GM23338 (cell line): ENCODE data around the gene CPNE8. TPM values are rescaled to one million over a fixed set of nuclear protein-coding genes. Genes with fewer than 3 reads are reported as not detected.
A peak's percentile ranks its signal among the peaks of the same experiment; 100 is the strongest.

Experiments
- ATAC-seq: fragments of 200-7000 bp; cut with Tn5 transposase; 3 replicates; pipeline ENCODE4 v1.9.1; 2020
- DNase-seq: peaks from one replicate; pipeline ENCODE4 v3.0.0-alpha.2; 2015; ENCODE audit warnings: low spot score
- H2AFZ ChIP-seq: fragments of 200-600 bp; sonication (generic); 2 replicates; pipeline ENCODE4 v1.8.0; 2016; ENCODE audit warnings: antibody characterized with exemption, mild to moderate bottlenecking, moderate library complexity
- H3F3A ChIP-seq: fragments of 200-600 bp; sonication (generic); replicated peaks from 2 replicates; pipeline ENCODE4 v1.8.0; 2017; ENCODE audit warnings: antibody characterized with exemption, mixed run types, low read depth
- H3K27ac ChIP-seq: fragments of 200-600 bp; sonication (generic); 2 replicates; pipeline ENCODE4 v1.6.1; 2016; ENCODE audit warnings: low read depth
- H3K27me3 ChIP-seq: fragments of 200-600 bp; sonication (generic); 2 replicates; pipeline ENCODE4 v1.8.0; 2016; ENCODE audit warnings: mild to moderate bottlenecking, mixed run types, moderate library complexity; ENCODE audit not compliant: insufficient read depth
- H3K36me3 ChIP-seq: fragments of 200-600 bp; sonication (generic); 2 replicates; pipeline ENCODE4 v1.8.0; 2016; ENCODE audit warnings: mild to moderate bottlenecking; ENCODE audit not compliant: insufficient read depth
- H3K4me1 ChIP-seq: fragments of 200-600 bp; sonication (generic); 2 replicates; pipeline ENCODE4 v1.8.0; 2016; ENCODE audit warnings: mild to moderate bottlenecking, moderate library complexity; ENCODE audit not compliant: insufficient read depth
- H3K4me2 ChIP-seq: fragments of 200-600 bp; sonication (generic); 2 replicates; pipeline ENCODE4 v1.7.1; 2017; ENCODE audit warnings: mixed run types
- H3K4me3 ChIP-seq: fragments of 200-600 bp; sonication (generic); 2 replicates; pipeline ENCODE4 v1.6.1; 2016; ENCODE audit warnings: mixed run types
- H3K79me2 ChIP-seq: fragments of 200-600 bp; sonication (generic); replicated peaks from 2 replicates; pipeline ENCODE4 v1.8.0; 2017; ENCODE audit warnings: mild to moderate bottlenecking; ENCODE audit not compliant: insufficient read depth
- H3K9me2 ChIP-seq: fragments of 200-600 bp; sonication (generic); 2 replicates; pipeline ENCODE4 v1.8.0; 2017; ENCODE audit not compliant: insufficient read depth
- H4K20me1 ChIP-seq: fragments of 200-600 bp; sonication (generic); replicated peaks from 2 replicates; pipeline ENCODE4 v1.8.0; 2017; ENCODE audit warnings: mild to moderate bottlenecking; ENCODE audit not compliant: insufficient read depth
- H3K27ac Mint-ChIP-seq: 2 replicates; pipeline ENCODE4 v1.8.0; 2020; ENCODE audit warnings: inconsistent platforms, mild to moderate bottlenecking, moderate library complexity, mixed read lengths
- H3K27me3 Mint-ChIP-seq: 3 replicates; pipeline ENCODE4 v1.8.0; 2022; ENCODE audit warnings: low read depth, mild to moderate bottlenecking, moderate library complexity, mixed read lengths, inconsistent platforms; ENCODE audit not compliant: insufficient read depth, poor library complexity
- H3K36me3 Mint-ChIP-seq: 3 replicates; pipeline ENCODE4 v1.8.0; 2021; ENCODE audit warnings: low read depth, mild to moderate bottlenecking, inconsistent platforms, moderate library complexity, mixed read lengths
- H3K4me1 Mint-ChIP-seq: 3 replicates; pipeline ENCODE4 v1.8.0; 2020; ENCODE audit warnings: mild to moderate bottlenecking, inconsistent platforms, mixed read lengths
- H3K4me3 Mint-ChIP-seq: 3 replicates; pipeline ENCODE4 v1.8.0; 2021; ENCODE audit warnings: moderate library complexity, mild to moderate bottlenecking, inconsistent platforms, mixed read lengths
- H3K9me3 Mint-ChIP-seq: 3 replicates; pipeline ENCODE4 v1.8.0; 2020; ENCODE audit warnings: moderate library complexity, mild to moderate bottlenecking, inconsistent platforms, mixed read lengths
- CREB1 ChIP-seq: fragments of 250-450 bp; sonication (Bioruptor Pico); IDR thresholded peaks from 2 replicates; pipeline ENCODE4 v1.5.0; 2020; ENCODE audit warnings: low read depth, mild to moderate bottlenecking, moderate library complexity
- CTCF ChIP-seq, 2 experiments: fragments of 200-600 bp in 1 of 2; sonication (generic) in 1 of 2; conservative IDR thresholded peaks; 2 replicates each; pipeline versions ENCODE4 v1.5.1 to v1.6.1; 2016 to 2017; ENCODE audit warnings: antibody characterized with exemption in 2 of 2, low read depth in 2 of 2, mild to moderate bottlenecking in 2 of 2, moderate library complexity in 1 of 2
- ETS1 ChIP-seq: IDR thresholded peaks from 2 replicates; pipeline ENCODE4 v1.6.1; 2016; ENCODE audit warnings: antibody characterized with exemption
- EZH2 ChIP-seq: fragments of 200-600 bp; sonication (generic); IDR thresholded peaks from one replicate; pipeline ENCODE4 v1.8.0; 2017; ENCODE audit warnings: antibody characterized with exemption, mild to moderate bottlenecking, low read depth; ENCODE audit not compliant: unreplicated experiment
- JUNB ChIP-seq: IDR thresholded peaks from one replicate; pipeline ENCODE4 v1.6.1; 2016; ENCODE audit warnings: antibody characterized with exemption; ENCODE audit not compliant: unreplicated experiment
- POLR2AphosphoS5 ChIP-seq: IDR thresholded peaks from 2 replicates; pipeline ENCODE4 v1.6.1; 2016; ENCODE audit warnings: antibody characterized with exemption, low read depth
- STAT1 ChIP-seq: IDR thresholded peaks from one replicate; pipeline ENCODE4 v1.6.1; 2016; ENCODE audit warnings: antibody characterized with exemption; ENCODE audit not compliant: unreplicated experiment
- ZNF114 ChIP-seq: fragments of 250-450 bp; sonication (Bioruptor Pico); IDR thresholded peaks from 2 replicates; pipeline ENCODE4 v1.5.0; 2020; ENCODE audit warnings: mild to moderate bottlenecking, moderate library complexity
- ZNF331 ChIP-seq: fragments of 250-450 bp; sonication (Bioruptor Pico); IDR thresholded peaks from 2 replicates; pipeline ENCODE4 v1.5.0; 2020; ENCODE audit warnings: low read depth, mild to moderate bottlenecking, moderate library complexity
- polyA plus RNA-seq: library from polyadenylated mRNA; unstranded; fragments of >200 nt; fragmentation: Nextera tagmentation; extraction: Ambion mirVana; gene quantifications from 2 replicates; pipeline ENCODE4 v1.2.1, GENCODE V29; 2016
- total RNA-seq: library from RNA; depleted of rRNA; stranded (reverse); fragments of >200 nt; shearing (Covaris generic); gene quantifications from 2 replicates; pipeline ENCODE4 v1.2.3, GENCODE V29; 2014
- TF ChIP-seq, protein P1 (sequence below): fragments of 250-450 bp; sonication (Bioruptor Pico); IDR thresholded peaks from 2 replicates; pipeline ENCODE4 v1.5.0; 2020; ENCODE audit warnings: mild to moderate bottlenecking, moderate library complexity

Gene CPNE8
- total and polyA plus RNA-seq, 2 experiments from 2014 or later, result 8.7 to 10.1 TPM

DNA sequence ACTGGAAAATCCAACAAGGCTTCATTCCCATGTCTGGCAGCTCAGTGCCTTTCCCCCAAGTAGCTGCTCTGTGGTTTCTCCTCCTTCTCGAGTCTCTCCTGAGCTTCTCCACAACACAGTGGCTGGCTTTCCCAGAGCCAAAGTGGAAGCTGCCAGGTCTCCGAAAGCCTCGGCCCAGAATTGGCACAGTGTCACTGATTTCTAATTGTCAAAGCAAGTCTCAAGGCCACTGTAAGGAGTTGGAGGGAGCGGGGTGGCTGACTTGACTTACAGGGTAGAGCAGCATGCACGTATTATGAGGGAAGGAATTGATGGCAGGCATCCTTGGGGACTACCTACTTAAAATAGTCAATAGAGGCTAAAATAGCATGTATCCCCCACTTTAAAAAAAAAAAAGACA is 6.7 kb upstream of the CPNE8 start (continued):
- TF ChIP-seq, protein P1, sequence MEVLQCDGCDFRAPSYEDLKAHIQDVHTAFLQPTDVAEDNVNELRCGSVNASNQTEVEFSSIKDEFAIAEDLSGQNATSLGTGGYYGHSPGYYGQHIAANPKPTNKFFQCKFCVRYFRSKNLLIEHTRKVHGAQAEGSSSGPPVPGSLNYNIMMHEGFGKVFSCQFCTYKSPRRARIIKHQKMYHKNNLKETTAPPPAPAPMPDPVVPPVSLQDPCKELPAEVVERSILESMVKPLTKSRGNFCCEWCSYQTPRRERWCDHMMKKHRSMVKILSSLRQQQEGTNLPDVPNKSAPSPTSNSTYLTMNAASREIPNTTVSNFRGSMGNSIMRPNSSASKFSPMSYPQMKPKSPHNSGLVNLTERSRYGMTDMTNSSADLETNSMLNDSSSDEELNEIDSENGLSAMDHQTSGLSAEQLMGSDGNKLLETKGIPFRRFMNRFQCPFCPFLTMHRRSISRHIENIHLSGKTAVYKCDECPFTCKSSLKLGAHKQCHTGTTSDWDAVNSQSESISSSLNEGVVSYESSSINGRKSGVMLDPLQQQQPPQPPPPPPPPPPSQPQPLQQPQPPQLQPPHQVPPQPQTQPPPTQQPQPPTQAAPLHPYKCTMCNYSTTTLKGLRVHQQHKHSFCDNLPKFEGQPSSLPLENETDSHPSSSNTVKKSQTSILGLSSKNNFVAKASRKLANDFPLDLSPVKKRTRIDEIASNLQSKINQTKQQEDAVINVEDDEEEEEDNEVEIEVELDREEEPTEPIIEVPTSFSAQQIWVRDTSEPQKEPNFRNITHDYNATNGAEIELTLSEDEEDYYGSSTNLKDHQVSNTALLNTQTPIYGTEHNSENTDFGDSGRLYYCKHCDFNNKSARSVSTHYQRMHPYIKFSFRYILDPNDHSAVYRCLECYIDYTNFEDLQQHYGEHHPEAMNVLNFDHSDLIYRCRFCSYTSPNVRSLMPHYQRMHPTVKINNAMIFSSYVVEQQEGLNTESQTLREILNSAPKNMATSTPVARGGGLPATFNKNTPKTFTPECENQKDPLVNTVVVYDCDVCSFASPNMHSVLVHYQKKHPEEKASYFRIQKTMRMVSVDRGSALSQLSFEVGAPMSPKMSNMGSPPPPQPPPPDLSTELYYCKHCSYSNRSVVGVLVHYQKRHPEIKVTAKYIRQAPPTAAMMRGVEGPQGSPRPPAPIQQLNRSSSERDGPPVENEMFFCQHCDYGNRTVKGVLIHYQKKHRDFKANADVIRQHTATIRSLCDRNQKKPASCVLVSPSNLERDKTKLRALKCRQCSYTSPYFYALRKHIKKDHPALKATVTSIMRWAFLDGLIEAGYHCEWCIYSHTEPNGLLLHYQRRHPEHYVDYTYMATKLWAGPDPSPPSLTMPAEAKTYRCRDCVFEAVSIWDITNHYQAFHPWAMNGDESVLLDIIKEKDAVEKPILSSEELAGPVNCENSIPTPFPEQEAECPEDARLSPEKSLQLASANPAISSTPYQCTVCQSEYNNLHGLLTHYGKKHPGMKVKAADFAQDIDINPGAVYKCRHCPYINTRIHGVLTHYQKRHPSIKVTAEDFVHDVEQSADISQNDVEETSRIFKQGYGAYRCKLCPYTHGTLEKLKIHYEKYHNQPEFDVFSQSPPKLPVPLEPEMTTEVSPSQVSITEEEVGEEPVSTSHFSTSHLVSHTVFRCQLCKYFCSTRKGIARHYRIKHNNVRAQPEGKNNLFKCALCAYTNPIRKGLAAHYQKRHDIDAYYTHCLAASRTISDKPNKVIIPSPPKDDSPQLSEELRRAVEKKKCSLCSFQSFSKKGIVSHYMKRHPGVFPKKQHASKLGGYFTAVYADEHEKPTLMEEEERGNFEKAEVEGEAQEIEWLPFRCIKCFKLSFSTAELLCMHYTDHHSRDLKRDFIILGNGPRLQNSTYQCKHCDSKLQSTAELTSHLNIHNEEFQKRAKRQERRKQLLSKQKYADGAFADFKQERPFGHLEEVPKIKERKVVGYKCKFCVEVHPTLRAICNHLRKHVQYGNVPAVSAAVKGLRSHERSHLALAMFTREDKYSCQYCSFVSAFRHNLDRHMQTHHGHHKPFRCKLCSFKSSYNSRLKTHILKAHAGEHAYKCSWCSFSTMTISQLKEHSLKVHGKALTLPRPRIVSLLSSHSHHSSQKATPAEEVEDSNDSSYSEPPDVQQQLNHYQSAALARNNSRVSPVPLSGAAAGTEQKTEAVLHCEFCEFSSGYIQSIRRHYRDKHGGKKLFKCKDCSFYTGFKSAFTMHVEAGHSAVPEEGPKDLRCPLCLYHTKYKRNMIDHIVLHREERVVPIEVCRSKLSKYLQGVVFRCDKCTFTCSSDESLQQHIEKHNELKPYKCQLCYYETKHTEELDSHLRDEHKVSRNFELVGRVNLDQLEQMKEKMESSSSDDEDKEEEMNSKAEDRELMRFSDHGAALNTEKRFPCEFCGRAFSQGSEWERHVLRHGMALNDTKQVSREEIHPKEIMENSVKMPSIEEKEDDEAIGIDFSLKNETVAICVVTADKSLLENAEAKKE (CRISPR knock-in tag), result no peak
- TF ChIP-seq ETS1 (no peak), ZNF114 (CRISPR knock-in tag) (no peak), EZH2 (no peak), CREB1 (CRISPR knock-in tag) (no peak), POLR2AphosphoS5 (no peak), ZNF331 (CRISPR knock-in tag) (no peak), JUNB (no peak), STAT1 (no peak)

GRCh38 chr12:38911611-38912010 is 6.2 kb upstream of the CPNE8 start:
- H3F3A ChIP-seq, result no peaks in the 10 kb centered on the region
- no peaks in the 10 kb centered on the region for H3K27me3 ChIP-seq
- no peak overlapping the region for H3K4me2 ChIP-seq
- no peak overlapping the region; the same call in 1 of the 2 replicates for H2AFZ ChIP-seq
- H3K27ac ChIP-seq, result no peak overlapping the region
- Mint-ChIP-seq H3K36me3 (no peaks in the 10 kb centered on the region), H3K9me3 (no peaks in the 10 kb centered on the region; the same call in 1 of the 3 replicates), H3K27ac (no peak overlapping the region), H3K27me3 (peaks cover 2% of the 10 kb centered on the region), H3K4me3 (no peak overlapping the region), H3K4me1 (peaks cover 5% of the 10 kb centered on the region; the same call in 2 of the 3 replicates)
- no peaks in the 10 kb centered on the region for H3K9me2 ChIP-seq
- no peaks in the 10 kb centered on the region for H3K79me2 ChIP-seq
- H4K20me1 ChIP-seq, result no peaks in the 10 kb centered on the region
- DNase-seq (peak; percentile 33), ATAC-seq (no peak)
- peak; percentile 36 to 52 for TF ChIP-seq CTCF (conservative IDR thresholded peaks at IDR 0.05; ENCODE audit: low read depth in 2 of 2)
- TF ChIP-seq CREB1 (CRISPR knock-in tag), result no peak
- no peak for TF ChIP-seq JUNB
- TF ChIP-seq ZNF331 (CRISPR knock-in tag), result no peak
- no peak overlapping the region for H3K4me3 ChIP-seq
- no peaks in the 10 kb centered on the region for H3K36me3 ChIP-seq
- H3K4me1 ChIP-seq, result peaks cover 5% of the 10 kb centered on the region; the same call in 1 of the 2 replicates
